Measurements from ENCODE around the gene SH3BP5.

DNA sequence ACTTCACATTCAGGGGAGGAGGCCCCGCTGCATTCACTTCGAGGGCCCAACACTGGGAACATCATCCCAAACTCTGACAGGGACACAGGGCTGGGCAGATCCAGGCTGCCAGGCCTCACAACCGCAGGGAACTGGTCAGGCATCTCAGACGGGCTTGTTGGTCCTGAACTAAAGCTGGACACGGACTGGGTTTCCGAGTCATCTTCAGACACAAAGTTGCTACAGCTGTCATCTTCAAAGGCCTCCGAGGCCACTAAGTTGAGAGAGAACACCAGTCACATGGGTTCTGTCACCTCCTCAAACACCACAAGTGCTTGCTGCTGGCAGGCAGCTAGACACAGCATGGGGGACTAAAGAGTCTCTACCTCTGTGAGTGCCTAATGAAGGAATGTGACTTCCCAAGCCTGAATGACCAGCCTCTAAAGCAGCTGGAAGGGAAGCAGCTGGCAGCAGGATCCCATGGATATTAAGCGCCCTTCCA lies 75.5 kb downstream of the SH3BP5 start:
- no peak for TF ChIP-seq POLR2A (IDR thresholded peaks at IDR 0.05; ENCODE audit: extremely low read depth, insufficient read length)
- TF ChIP-seq, protein P1, sequence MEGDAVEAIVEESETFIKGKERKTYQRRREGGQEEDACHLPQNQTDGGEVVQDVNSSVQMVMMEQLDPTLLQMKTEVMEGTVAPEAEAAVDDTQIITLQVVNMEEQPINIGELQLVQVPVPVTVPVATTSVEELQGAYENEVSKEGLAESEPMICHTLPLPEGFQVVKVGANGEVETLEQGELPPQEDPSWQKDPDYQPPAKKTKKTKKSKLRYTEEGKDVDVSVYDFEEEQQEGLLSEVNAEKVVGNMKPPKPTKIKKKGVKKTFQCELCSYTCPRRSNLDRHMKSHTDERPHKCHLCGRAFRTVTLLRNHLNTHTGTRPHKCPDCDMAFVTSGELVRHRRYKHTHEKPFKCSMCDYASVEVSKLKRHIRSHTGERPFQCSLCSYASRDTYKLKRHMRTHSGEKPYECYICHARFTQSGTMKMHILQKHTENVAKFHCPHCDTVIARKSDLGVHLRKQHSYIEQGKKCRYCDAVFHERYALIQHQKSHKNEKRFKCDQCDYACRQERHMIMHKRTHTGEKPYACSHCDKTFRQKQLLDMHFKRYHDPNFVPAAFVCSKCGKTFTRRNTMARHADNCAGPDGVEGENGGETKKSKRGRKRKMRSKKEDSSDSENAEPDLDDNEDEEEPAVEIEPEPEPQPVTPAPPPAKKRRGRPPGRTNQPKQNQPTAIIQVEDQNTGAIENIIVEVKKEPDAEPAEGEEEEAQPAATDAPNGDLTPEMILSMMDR (IDR thresholded peaks at IDR 0.05; ENCODE audit: low read depth, low read length): no peak
